A549 (cell line): ENCODE results near the gene YES1. TPM values are rescaled to one million over a fixed set of nuclear protein-coding genes. Genes with fewer than 3 reads are reported as not detected.
"Not testable (repeated sequence)": the region's sequence is repeated elsewhere in the genome, so short reads cannot be mapped to it uniquely, and the experiment has no call there.

Experiments
- ATAC-seq, 2 experiments: fragments of 200-7000 bp in 1 of 2; fragments of >200 bp in 1 of 2; cut with Nextera tagmentation in 1 of 2; cut with Tn5 transposase in 1 of 2; 3 replicates each; pipeline versions ENCODE4 v1.8.0 to v1.9.1; 2018 to 2020; ENCODE audit warnings: mild to moderate bottlenecking in 1 of 2, moderate library complexity in 1 of 2
- CTCF ChIA-PET: fragments of 300-600 bp; sonication (Branson Sonifier 250); formaldehyde crosslinking; extraction: SDS; loops from one replicate; lab custom pipeline; 2021; ENCODE audit warnings: antibody characterized with exemption, inconsistent platforms; lab: Yijun Ruan, JAX
- POLR2A ChIA-PET: fragments of 350-600 bp; formaldehyde crosslinking; extraction: SDS; loops from one replicate; lab custom pipeline; 2021; ENCODE audit warnings: antibody characterized with exemption, inconsistent platforms; lab: Yijun Ruan, JAX
- DNase-seq, 2 experiments: peaks; one replicate each; pipeline versions ENCODE4 v3.0.0 to v3.0.0-alpha.2; 2011 to 2016; ENCODE audit warnings: low read depth in 1 of 2, low spot score in 1 of 2
- FAIRE-seq: peaks from 2 replicates; lab custom pipeline; 2011; peaks lifted over from hg19 to GRCh38; lab: Jason Lieb, UNC
- H3K27ac ChIP-seq, 2 experiments: fragments of >200 bp; sonication (Bioruptor Twin); formaldehyde crosslinking; 3 replicates each; pipeline ENCODE4 v1.5.1; 2016 to 2017
- H3K4me1 ChIP-seq: fragments of >200 bp; sonication (Bioruptor Twin); formaldehyde crosslinking; 3 replicates; pipeline ENCODE4 v1.6.1; 2016
- H3K4me2 ChIP-seq: fragments of >200 bp; sonication (Bioruptor Twin); formaldehyde crosslinking; 3 replicates; pipeline ENCODE4 v1.6.1; 2016
- H3K4me3 ChIP-seq: fragments of >200 bp; sonication (Bioruptor Twin); formaldehyde crosslinking; 3 replicates; pipeline ENCODE4 v1.5.1; 2016
- H3K9me3 ChIP-seq: fragments of >200 bp; sonication (Bioruptor Twin); formaldehyde crosslinking; 3 replicates; pipeline ENCODE4 v1.6.1; 2016
- BHLHE40 ChIP-seq: IDR thresholded peaks from 2 replicates; pipeline ENCODE4 v1.6.1; 2012; ENCODE audit warnings: low read depth, low read length, inconsistent platforms
- CHD2 ChIP-seq: fragments of 150-350 bp; IDR thresholded peaks from 2 replicates; pipeline ENCODE4 v1.6.1; 2014; ENCODE audit warnings: low read length; ENCODE audit not compliant: partially characterized antibody
- EP300 ChIP-seq, 2 experiments: fragments of >200 bp; sonication (Bioruptor Twin); formaldehyde crosslinking; IDR thresholded peaks; 2 replicates in 1 of 2; 3 replicates in 1 of 2; pipeline ENCODE4 v1.6.1; 2016 to 2017
- HOXB13 ChIP-seq: fragments of 250-450 bp; sonication (Bioruptor Pico); IDR thresholded peaks from 2 replicates; pipeline ENCODE4 v1.5.0; 2020; ENCODE audit warnings: low read depth, mild to moderate bottlenecking, moderate library complexity
- HOXB5 ChIP-seq: fragments of 250-450 bp; sonication (Bioruptor Pico); IDR thresholded peaks from 2 replicates; pipeline ENCODE4 v1.5.0; 2020; ENCODE audit warnings: mild to moderate bottlenecking, moderate library complexity
- KDM5A ChIP-seq: fragments of 200-600 bp; sonication (generic); IDR thresholded peaks from 2 replicates; pipeline ENCODE4 v1.6.1; 2016; ENCODE audit warnings: antibody characterized with exemption, mild to moderate bottlenecking
- MAFK ChIP-seq: fragments of 450-650 bp; IDR thresholded peaks from 2 replicates; pipeline ENCODE4 v1.6.1; 2014; ENCODE audit not compliant: partially characterized antibody
- MYC ChIP-seq: IDR thresholded peaks from 2 replicates; pipeline ENCODE4 v1.6.1; 2012; ENCODE audit warnings: mild to moderate bottlenecking, inconsistent platforms, low read length, improper control_type of control experiment, borderline replicate concordance
- NR3C1 ChIP-seq: fragments of >200 bp; sonication (Bioruptor Twin); formaldehyde crosslinking; IDR thresholded peaks from 3 replicates; pipeline ENCODE4 v1.6.1; 2017
- PHF8 ChIP-seq: fragments of 200-600 bp; sonication (generic); IDR thresholded peaks from 2 replicates; pipeline ENCODE4 v1.6.1; 2016; ENCODE audit warnings: low read depth, mild to moderate bottlenecking, antibody characterized with exemption, moderate library complexity, borderline replicate concordance
- POLR2AphosphoS2 ChIP-seq: conservative IDR thresholded peaks from 2 replicates; pipeline ENCODE4 v1.6.1; 2012; ENCODE audit warnings: low read length, improper control_type of control experiment, inconsistent platforms
- SMC3 ChIP-seq: fragments of >200 bp; sonication (Bioruptor Twin); formaldehyde crosslinking; IDR thresholded peaks from 3 replicates; pipeline ENCODE4 v1.6.1; 2018; ENCODE audit warnings: inconsistent platforms
- SREBF2 ChIP-seq: fragments of 450-650 bp; IDR thresholded peaks from 2 replicates; pipeline ENCODE4 v1.6.1; 2014; ENCODE audit warnings: mild to moderate bottlenecking, moderate library complexity
- TFCP2L1 ChIP-seq: fragments of 250-450 bp; sonication (Bioruptor Pico); IDR thresholded peaks from 2 replicates; pipeline ENCODE4 v1.5.0; 2021; ENCODE audit warnings: mild to moderate bottlenecking
- TP53 ChIP-seq: fragments of 250-450 bp; sonication (Bioruptor Pico); IDR thresholded peaks from 2 replicates; pipeline ENCODE4 v1.5.0; 2021; ENCODE audit warnings: mild to moderate bottlenecking, moderate library complexity
- ZNF302 ChIP-seq: fragments of 250-450 bp; sonication (Bioruptor Pico); IDR thresholded peaks from 2 replicates; pipeline ENCODE4 v1.9.0; 2021; ENCODE audit warnings: inconsistent platforms, mild to moderate bottlenecking, moderate library complexity
- WGBS: methylation state at CpG from one replicate; pipeline ENCODE4 v1.1.6; 2017; ENCODE audit errors: missing lambda C conversion rate; 5-methylcytosine and 5-hydroxymethylcytosine counted together
- polyA plus RNA-seq, 4 experiments: library from polyadenylated mRNA; depleted of rRNA in 3 of 4; stranded (reverse); fragments of >200 nt; fragmentation: RNase III in 1 of 4; extraction: RNeasy Plus Mini Kit Qiagen cat#74134 plus additional on column Dnase treatment in 1 of 4; gene quantifications; 2 replicates in 3 of 4; 3 replicates in 1 of 4; pipeline ENCODE4 v1.2.3, GENCODE V29; 2011 to 2017
- TF ChIP-seq, protein P1 (sequence below): fragments of >200 bp; sonication (Bioruptor Twin); formaldehyde crosslinking; IDR thresholded peaks from 3 replicates; pipeline ENCODE4 v1.6.1; 2016
- TF ChIP-seq, protein P2 (sequence below): fragments of >200 bp; sonication (Bioruptor Twin); formaldehyde crosslinking; IDR thresholded peaks from 3 replicates; pipeline ENCODE4 v1.5.1; 2016
- TF ChIP-seq, protein P3 (sequence below): IDR thresholded peaks from 2 replicates; pipeline ENCODE4 v1.6.1; 2012
- TF ChIP-seq, protein P4 (sequence below): fragments of 200-600 bp; sonication (generic); IDR thresholded peaks from 2 replicates; pipeline ENCODE4 v1.6.1; 2016; ENCODE audit warnings: antibody characterized with exemption, mild to moderate bottlenecking, moderate library complexity

Gene YES1
- polyA plus RNA-seq, 2 of the 4 experiments (the other 2 are of a cell fraction) = 22.6 to 32.1 TPM

DNA sequence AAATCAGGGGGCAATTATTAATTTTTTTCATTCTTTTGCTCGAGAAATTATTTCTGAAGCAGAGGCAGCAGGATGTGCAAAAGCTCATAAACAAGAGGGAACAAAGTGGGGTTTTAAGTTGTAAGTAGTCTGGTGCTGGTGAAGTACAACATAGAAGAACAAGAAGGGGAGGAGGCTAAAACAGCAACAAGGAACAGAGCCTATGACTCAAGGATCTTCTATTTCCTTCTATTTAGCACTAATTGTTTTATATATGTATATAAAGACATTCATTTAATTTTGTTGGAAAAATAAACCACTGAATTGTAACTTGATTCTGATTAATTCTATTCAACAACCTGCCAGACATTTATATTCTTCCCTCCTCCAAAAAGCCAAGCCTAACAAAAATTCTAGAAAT is 35.0 kb downstream of the YES1 start:
- DNase-seq (no peak), FAIRE-seq (no peak), ATAC-seq (no peak)
- ChIA-PET POLR2A (no interaction called here), CTCF (no interaction called here)
- H3K4me3 ChIP-seq = no peak overlapping the region
- 80% methylated on average over 1 of the region's 1 CpG for WGBS
- no peak overlapping the region for H3K27ac ChIP-seq
- H3K4me2 ChIP-seq = no peak overlapping the region
- no peaks in the 10 kb centered on the region for H3K9me3 ChIP-seq
- no peak for TF ChIP-seq POLR2AphosphoS2
- TF ChIP-seq SREBF2 = no peak
- no peak for TF ChIP-seq SMC3
- TF ChIP-seq MAFK = no peak
- TF ChIP-seq EP300 (IDR thresholded peaks at IDR 0.05) = no peak
- no peak for TF ChIP-seq CHD2
- TF ChIP-seq, protein P1, sequence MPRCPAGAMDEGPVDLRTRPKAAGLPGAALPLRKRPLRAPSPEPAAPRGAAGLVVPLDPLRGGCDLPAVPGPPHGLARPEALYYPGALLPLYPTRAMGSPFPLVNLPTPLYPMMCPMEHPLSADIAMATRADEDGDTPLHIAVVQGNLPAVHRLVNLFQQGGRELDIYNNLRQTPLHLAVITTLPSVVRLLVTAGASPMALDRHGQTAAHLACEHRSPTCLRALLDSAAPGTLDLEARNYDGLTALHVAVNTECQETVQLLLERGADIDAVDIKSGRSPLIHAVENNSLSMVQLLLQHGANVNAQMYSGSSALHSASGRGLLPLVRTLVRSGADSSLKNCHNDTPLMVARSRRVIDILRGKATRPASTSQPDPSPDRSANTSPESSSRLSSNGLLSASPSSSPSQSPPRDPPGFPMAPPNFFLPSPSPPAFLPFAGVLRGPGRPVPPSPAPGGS = no peak
- TF ChIP-seq HOXB5 (CRISPR knock-in tag) = no peak
- TF ChIP-seq KDM5A = no peak
- TF ChIP-seq TP53 (CRISPR knock-in tag) = no peak
- no peak for TF ChIP-seq MYC
- TF ChIP-seq, protein P2, sequence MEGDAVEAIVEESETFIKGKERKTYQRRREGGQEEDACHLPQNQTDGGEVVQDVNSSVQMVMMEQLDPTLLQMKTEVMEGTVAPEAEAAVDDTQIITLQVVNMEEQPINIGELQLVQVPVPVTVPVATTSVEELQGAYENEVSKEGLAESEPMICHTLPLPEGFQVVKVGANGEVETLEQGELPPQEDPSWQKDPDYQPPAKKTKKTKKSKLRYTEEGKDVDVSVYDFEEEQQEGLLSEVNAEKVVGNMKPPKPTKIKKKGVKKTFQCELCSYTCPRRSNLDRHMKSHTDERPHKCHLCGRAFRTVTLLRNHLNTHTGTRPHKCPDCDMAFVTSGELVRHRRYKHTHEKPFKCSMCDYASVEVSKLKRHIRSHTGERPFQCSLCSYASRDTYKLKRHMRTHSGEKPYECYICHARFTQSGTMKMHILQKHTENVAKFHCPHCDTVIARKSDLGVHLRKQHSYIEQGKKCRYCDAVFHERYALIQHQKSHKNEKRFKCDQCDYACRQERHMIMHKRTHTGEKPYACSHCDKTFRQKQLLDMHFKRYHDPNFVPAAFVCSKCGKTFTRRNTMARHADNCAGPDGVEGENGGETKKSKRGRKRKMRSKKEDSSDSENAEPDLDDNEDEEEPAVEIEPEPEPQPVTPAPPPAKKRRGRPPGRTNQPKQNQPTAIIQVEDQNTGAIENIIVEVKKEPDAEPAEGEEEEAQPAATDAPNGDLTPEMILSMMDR = no peak
- TF ChIP-seq, protein P3, sequence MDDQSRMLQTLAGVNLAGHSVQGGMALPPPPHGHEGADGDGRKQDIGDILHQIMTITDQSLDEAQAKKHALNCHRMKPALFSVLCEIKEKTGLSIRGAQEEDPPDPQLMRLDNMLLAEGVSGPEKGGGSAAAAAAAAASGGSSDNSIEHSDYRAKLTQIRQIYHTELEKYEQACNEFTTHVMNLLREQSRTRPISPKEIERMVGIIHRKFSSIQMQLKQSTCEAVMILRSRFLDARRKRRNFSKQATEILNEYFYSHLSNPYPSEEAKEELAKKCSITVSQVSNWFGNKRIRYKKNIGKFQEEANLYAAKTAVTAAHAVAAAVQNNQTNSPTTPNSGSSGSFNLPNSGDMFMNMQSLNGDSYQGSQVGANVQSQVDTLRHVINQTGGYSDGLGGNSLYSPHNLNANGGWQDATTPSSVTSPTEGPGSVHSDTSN = no peak
- TF ChIP-seq ZNF302 (CRISPR knock-in tag) = no peak
- TF ChIP-seq PHF8 = no peak
- TF ChIP-seq BHLHE40 = no peak
- TF ChIP-seq HOXB13 (CRISPR knock-in tag) = no peak
- TF ChIP-seq, protein P4, sequence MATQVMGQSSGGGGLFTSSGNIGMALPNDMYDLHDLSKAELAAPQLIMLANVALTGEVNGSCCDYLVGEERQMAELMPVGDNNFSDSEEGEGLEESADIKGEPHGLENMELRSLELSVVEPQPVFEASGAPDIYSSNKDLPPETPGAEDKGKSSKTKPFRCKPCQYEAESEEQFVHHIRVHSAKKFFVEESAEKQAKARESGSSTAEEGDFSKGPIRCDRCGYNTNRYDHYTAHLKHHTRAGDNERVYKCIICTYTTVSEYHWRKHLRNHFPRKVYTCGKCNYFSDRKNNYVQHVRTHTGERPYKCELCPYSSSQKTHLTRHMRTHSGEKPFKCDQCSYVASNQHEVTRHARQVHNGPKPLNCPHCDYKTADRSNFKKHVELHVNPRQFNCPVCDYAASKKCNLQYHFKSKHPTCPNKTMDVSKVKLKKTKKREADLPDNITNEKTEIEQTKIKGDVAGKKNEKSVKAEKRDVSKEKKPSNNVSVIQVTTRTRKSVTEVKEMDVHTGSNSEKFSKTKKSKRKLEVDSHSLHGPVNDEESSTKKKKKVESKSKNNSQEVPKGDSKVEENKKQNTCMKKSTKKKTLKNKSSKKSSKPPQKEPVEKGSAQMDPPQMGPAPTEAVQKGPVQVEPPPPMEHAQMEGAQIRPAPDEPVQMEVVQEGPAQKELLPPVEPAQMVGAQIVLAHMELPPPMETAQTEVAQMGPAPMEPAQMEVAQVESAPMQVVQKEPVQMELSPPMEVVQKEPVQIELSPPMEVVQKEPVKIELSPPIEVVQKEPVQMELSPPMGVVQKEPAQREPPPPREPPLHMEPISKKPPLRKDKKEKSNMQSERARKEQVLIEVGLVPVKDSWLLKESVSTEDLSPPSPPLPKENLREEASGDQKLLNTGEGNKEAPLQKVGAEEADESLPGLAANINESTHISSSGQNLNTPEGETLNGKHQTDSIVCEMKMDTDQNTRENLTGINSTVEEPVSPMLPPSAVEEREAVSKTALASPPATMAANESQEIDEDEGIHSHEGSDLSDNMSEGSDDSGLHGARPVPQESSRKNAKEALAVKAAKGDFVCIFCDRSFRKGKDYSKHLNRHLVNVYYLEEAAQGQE = no peak
- no peak for TF ChIP-seq TFCP2L1 (CRISPR knock-in tag)
- TF ChIP-seq NR3C1 = no peak
- H3K4me1 ChIP-seq = peaks cover 8% of the 10 kb centered on the region; the same call in 2 of the 3 replicates

DNA sequence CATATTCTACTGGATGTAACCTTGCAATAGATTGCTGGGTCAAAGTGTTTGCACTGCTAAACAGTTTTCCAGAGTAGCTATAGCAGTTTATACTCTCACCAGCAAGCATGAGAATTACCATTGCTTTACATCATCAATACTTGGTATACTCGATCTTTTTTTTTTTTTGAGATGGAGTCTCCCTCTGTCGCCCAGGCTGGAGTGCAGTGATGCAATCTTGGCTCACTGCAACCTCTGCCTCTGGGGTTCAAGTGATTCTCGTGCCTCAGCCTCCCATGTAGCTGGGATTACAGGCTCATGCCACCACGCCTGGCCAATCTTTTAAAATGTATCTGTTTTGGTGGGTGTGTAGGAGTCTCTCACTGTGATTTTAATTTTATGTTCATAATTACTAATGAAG is 36.0 kb downstream of the YES1 start:
- ATAC-seq, H3K4me2 ChIP-seq, CTCF ChIA-PET, H3K9me3 ChIP-seq, H3K27ac ChIP-seq, H3K4me1 ChIP-seq, H3K4me3 ChIP-seq, DNase-seq, FAIRE-seq: not testable (repeated sequence)
- POLR2A ChIA-PET = interaction anchor here (0.6 kb wide), 1 partner anchor 10 kb away, joined by 7 read pairs; no protein-coding TSS in a partner anchor
- 67% methylated on average over 4 of the region's 4 CpGs for WGBS
